ENCODE data around the gene TLE5.

GRCh38 chr19:3045885-3046697 is 16.2 kb downstream of the TLE5 start:
- TF ChIP-seq CTCF (IDR thresholded peaks at IDR 0.05; ENCODE audit: poor library complexity) = no peak
- no peak for TF ChIP-seq EZH2 (IDR thresholded peaks at IDR 0.05; ENCODE audit: borderline replicate concordance)
- TF ChIP-seq EZH2phosphoT487 (IDR thresholded peaks at IDR 0.05; ENCODE audit: low read depth, severe bottlenecking, unreplicated experiment) = no peak

Measured in hepatocyte (in vitro differentiated cells).